Neural progenitor cell (in vitro differentiated cells): ENCODE measurements around the gene LINGO4. TPM values are rescaled to one million over a fixed set of nuclear protein-coding genes. Genes with fewer than 3 reads are reported as not detected.

Experiments
- DNase-seq: peaks from one replicate; pipeline ENCODE4 v3.0.0-alpha.2; 2016; ENCODE audit warnings: low spot score
- H2AFZ ChIP-seq: fragments of 200-600 bp; sonication (generic); replicated peaks from 2 replicates; pipeline ENCODE4 v1.6.1; 2016; ENCODE audit warnings: antibody characterized with exemption
- H3F3A ChIP-seq: fragments of 200-600 bp; sonication (generic); 2 replicates; pipeline ENCODE4 v1.6.1; 2016; ENCODE audit warnings: antibody characterized with exemption, low read depth
- H3K27ac ChIP-seq: fragments of 200-600 bp; sonication (generic); 2 replicates; pipeline ENCODE4 v1.5.1; 2016; ENCODE audit warnings: mild to moderate bottlenecking
- H3K27me3 ChIP-seq: fragments of 200-600 bp; sonication (generic); 2 replicates; pipeline ENCODE4 v1.6.1; 2016; ENCODE audit warnings: mild to moderate bottlenecking, moderate library complexity
- H3K36me3 ChIP-seq: fragments of 200-600 bp; sonication (generic); 2 replicates; pipeline ENCODE4 v1.5.1; 2016
- H3K4me1 ChIP-seq: fragments of 200-600 bp; sonication (generic); 2 replicates; pipeline ENCODE4 v1.6.1; 2016; ENCODE audit warnings: mixed run types
- H3K4me2 ChIP-seq: fragments of 200-600 bp; sonication (generic); 2 replicates; pipeline ENCODE4 v1.6.1; 2016
- H3K4me3 ChIP-seq: fragments of 200-600 bp; sonication (generic); 2 replicates; pipeline ENCODE4 v1.5.1; 2016
- H3K79me2 ChIP-seq: fragments of 200-600 bp; sonication (generic); 2 replicates; pipeline ENCODE4 v1.6.1; 2016; ENCODE audit warnings: low read depth
- H3K9ac ChIP-seq: fragments of 200-600 bp; sonication (generic); 2 replicates; pipeline ENCODE4 v1.6.1; 2016
- H3K9me3 ChIP-seq: fragments of 200-600 bp; sonication (generic); 2 replicates; pipeline ENCODE4 v1.5.1; 2016; ENCODE audit warnings: low read depth
- H4K20me1 ChIP-seq: fragments of 200-600 bp; sonication (generic); 2 replicates; pipeline ENCODE4 v1.6.1; 2016; ENCODE audit warnings: low read depth
- H3K27ac Mint-ChIP-seq: 3 replicates; pipeline ENCODE4 v1.8.0; 2021; ENCODE audit warnings: mixed read lengths
- H3K27me3 Mint-ChIP-seq: 2 replicates; pipeline ENCODE4 v1.8.0; 2022; ENCODE audit warnings: low read depth, mild to moderate bottlenecking, inconsistent platforms, moderate library complexity, mixed read lengths; ENCODE audit not compliant: insufficient read depth
- H3K36me3 Mint-ChIP-seq: 3 replicates; pipeline ENCODE4 v1.8.0; 2021; ENCODE audit warnings: mixed read lengths
- H3K4me1 Mint-ChIP-seq: 3 replicates; pipeline ENCODE4 v1.8.0; 2021; ENCODE audit warnings: mixed read lengths
- H3K4me3 Mint-ChIP-seq: 3 replicates; pipeline ENCODE4 v1.8.0; 2021; ENCODE audit warnings: mild to moderate bottlenecking, moderate library complexity, mixed read lengths
- H3K9me3 Mint-ChIP-seq: 3 replicates; pipeline ENCODE4 v1.8.0; 2020; ENCODE audit warnings: mixed read lengths
- EZH2 ChIP-seq: fragments of 200-600 bp; sonication (generic); IDR thresholded peaks from 2 replicates; pipeline ENCODE4 v1.6.1; 2017; ENCODE audit warnings: antibody characterized with exemption, mild to moderate bottlenecking, moderate library complexity
- EZH2phosphoT487 ChIP-seq: fragments of 200-600 bp; sonication (generic); IDR thresholded peaks from 2 replicates; pipeline ENCODE4 v1.6.1; 2017; ENCODE audit warnings: antibody characterized with exemption
- total RNA-seq: library from RNA; depleted of rRNA; stranded (reverse); fragments of >200 nt; gene quantifications from 2 replicates; pipeline ENCODE4 v1.2.3, GENCODE V29; 2015; ENCODE audit warnings: low replicate concordance
- TF ChIP-seq, protein P1 (sequence below): fragments of 200-600 bp; sonication (generic); IDR thresholded peaks from 2 replicates; pipeline ENCODE4 v1.5.1; 2017; ENCODE audit warnings: antibody characterized with exemption, mild to moderate bottlenecking

LINGO4 gene
- total RNA-seq, 1 donor from 2014 or later, result not detected

DNA sequence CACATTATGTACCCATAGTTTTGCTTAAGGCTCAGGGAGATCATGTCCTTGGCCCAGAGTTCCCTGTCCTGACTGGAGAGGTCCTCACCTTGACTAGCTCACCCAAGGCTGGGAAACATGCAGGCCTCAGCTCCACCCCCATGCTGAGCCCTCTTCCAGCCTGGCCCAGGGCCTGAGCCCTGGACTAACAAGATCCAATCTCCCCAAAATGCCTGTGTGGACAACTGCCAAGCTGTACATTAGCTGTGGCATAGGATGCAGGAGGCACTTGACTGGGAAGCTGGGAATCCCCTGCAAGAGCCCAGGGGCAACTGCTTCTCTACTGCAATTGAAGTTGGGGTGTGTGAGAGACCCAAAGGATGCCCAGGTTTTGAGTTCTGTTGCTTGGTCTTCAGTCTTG lies 2.1 kb downstream of the LINGO4 start:
- H3K36me3 Mint-ChIP-seq, result no peaks in the 10 kb centered on the region
- no peak overlapping the region for H3K4me3 Mint-ChIP-seq
- TF ChIP-seq, protein P1, sequence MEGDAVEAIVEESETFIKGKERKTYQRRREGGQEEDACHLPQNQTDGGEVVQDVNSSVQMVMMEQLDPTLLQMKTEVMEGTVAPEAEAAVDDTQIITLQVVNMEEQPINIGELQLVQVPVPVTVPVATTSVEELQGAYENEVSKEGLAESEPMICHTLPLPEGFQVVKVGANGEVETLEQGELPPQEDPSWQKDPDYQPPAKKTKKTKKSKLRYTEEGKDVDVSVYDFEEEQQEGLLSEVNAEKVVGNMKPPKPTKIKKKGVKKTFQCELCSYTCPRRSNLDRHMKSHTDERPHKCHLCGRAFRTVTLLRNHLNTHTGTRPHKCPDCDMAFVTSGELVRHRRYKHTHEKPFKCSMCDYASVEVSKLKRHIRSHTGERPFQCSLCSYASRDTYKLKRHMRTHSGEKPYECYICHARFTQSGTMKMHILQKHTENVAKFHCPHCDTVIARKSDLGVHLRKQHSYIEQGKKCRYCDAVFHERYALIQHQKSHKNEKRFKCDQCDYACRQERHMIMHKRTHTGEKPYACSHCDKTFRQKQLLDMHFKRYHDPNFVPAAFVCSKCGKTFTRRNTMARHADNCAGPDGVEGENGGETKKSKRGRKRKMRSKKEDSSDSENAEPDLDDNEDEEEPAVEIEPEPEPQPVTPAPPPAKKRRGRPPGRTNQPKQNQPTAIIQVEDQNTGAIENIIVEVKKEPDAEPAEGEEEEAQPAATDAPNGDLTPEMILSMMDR, result no peak
- TF ChIP-seq EZH2 (no peak), EZH2phosphoT487 (no peak)
- peaks cover 8% of the 10 kb centered on the region for H3K27me3 Mint-ChIP-seq
- DNase-seq, result no peak
- Histone ChIP-seq H4K20me1 (no peaks in the 10 kb centered on the region), H3K27ac (no peak overlapping the region), H3K4me1 (peaks cover 10% of the 10 kb centered on the region), H3K79me2 (no peaks in the 10 kb centered on the region), H3K9me3 (no peaks in the 10 kb centered on the region), H3K4me3 (no peak overlapping the region), H3K36me3 (no peaks in the 10 kb centered on the region), H2AFZ (no peak overlapping the region), H3F3A (peaks cover 10% of the 10 kb centered on the region), H3K4me2 (no peak overlapping the region), H3K27me3 (no peaks in the 10 kb centered on the region), H3K9ac (no peak overlapping the region)
- peaks cover 15% of the 10 kb centered on the region for H3K4me1 Mint-ChIP-seq
- no peaks in the 10 kb centered on the region for H3K9me3 Mint-ChIP-seq
- no peak overlapping the region for H3K27ac Mint-ChIP-seq

DNA sequence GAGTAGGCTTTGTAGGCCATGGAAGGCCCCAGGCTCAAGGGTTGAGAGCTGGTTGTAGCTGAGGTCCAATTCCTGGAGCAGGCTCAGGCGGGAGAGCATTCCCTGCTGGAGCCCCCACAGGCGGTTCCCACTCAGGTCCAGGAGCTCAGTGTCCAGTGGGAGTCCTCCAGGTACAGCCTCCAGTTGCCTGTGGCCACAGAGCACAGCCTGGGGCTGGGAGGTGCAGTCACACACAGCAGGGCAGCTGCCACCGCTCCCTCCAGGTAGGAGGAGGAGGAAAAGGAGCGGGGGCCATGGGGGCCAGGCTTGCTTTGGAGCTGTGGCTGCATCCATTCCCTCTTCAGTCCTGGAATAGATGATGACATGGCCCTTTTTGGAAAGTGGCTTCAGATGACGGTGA lies 2.8 kb downstream of the LINGO4 start:
- Histone ChIP-seq H3K4me2 (no peak overlapping the region), H4K20me1 (no peaks in the 10 kb centered on the region), H3K79me2 (no peaks in the 10 kb centered on the region), H3K9ac (no peak overlapping the region), H3F3A (peaks cover 10% of the 10 kb centered on the region), H3K4me1 (peaks cover 10% of the 10 kb centered on the region), H3K4me3 (no peak overlapping the region), H3K27ac (no peak overlapping the region), H3K36me3 (no peaks in the 10 kb centered on the region), H3K27me3 (no peaks in the 10 kb centered on the region), H3K9me3 (no peaks in the 10 kb centered on the region), H2AFZ (no peak overlapping the region)
- DNase-seq, result no peak
- peaks cover 8% of the 10 kb centered on the region for H3K27me3 Mint-ChIP-seq
- H3K4me3 Mint-ChIP-seq, result no peak overlapping the region
- no peaks in the 10 kb centered on the region for H3K9me3 Mint-ChIP-seq
- TF ChIP-seq, protein P1, result no peak
- no peak for TF ChIP-seq EZH2
- TF ChIP-seq EZH2phosphoT487, result no peak
- peaks cover 15% of the 10 kb centered on the region for H3K4me1 Mint-ChIP-seq
- H3K27ac Mint-ChIP-seq, result no peak overlapping the region
- no peaks in the 10 kb centered on the region for H3K36me3 Mint-ChIP-seq

DNA sequence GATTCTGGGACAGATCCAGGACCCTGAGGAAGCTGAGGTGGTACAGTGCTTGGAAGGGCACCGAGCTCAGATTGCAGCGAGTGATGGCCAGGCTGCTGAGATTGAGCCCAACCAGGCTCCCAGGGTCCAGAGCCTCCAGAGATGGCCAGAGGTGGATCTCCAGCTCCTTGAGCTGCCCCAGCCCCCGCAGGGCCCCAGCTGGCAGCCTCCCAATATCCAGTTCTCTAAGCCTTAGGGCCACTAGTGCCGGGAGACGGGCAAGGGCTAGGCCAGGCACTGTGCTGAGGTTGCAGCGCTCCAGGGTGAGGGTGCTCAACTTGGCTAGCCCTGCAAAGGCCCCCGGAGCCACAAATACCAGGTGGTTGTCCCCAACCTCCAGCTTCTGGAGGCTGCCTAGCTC lies 3.4 kb downstream of the LINGO4 start:
- H3K27me3 Mint-ChIP-seq, result peaks cover 8% of the 10 kb centered on the region
- no peak for DNase-seq

More for the DNA sequence above, 3.4 kb downstream of the LINGO4 start:
- H3K36me3 Mint-ChIP-seq, result no peaks in the 10 kb centered on the region
- no peak overlapping the region for H3K27ac Mint-ChIP-seq
- H3K27ac ChIP-seq, result no peak overlapping the region
- peaks cover 10% of the 10 kb centered on the region for H3K4me1 ChIP-seq
- H3K4me3 ChIP-seq, result no peak overlapping the region
- no peaks in the 10 kb centered on the region for H3K79me2 ChIP-seq
- H3K4me1 Mint-ChIP-seq, result peaks cover 15% of the 10 kb centered on the region
- no peak overlapping the region for H2AFZ ChIP-seq
- no peaks in the 10 kb centered on the region for H3K36me3 ChIP-seq
- peaks cover 10% of the 10 kb centered on the region for H3F3A ChIP-seq
- H3K4me3 Mint-ChIP-seq, result no peak overlapping the region
- no peaks in the 10 kb centered on the region for H3K27me3 ChIP-seq
- no peaks in the 10 kb centered on the region for H3K9me3 Mint-ChIP-seq
- H4K20me1 ChIP-seq, result no peaks in the 10 kb centered on the region
- no peak overlapping the region for H3K4me2 ChIP-seq
- no peaks in the 10 kb centered on the region for H3K9me3 ChIP-seq
- no peak for TF ChIP-seq EZH2
- TF ChIP-seq EZH2phosphoT487, result no peak
- TF ChIP-seq, protein P1, result no peak
- no peak overlapping the region for H3K9ac ChIP-seq
